Coronary artery (tissue), 2 donors: ENCODE data around the gene FAM181A.

ENCODE experiments used
- DNase-seq: peaks from one replicate; pipeline ENCODE4 v3.0.0-alpha.2; 2017; ENCODE audit warnings: low spot score
- H3K27ac ChIP-seq, 2 donors: fragments of 200-600 bp; sonication (generic); one replicate each; pipeline ENCODE4 v1.5.1; 2016 to 2019
- H3K4me3 ChIP-seq: fragments of 200-600 bp; sonication (generic); 2 replicates; pipeline ENCODE4 v1.5.1; 2016; ENCODE audit warnings: mild to moderate bottlenecking, moderate library complexity
- CTCF ChIP-seq: fragments of 200-600 bp; sonication (generic); IDR thresholded peaks from one replicate; pipeline ENCODE4 v1.5.1; 2019; ENCODE audit warnings: antibody characterized with exemption

Gene FAM181A

DNA sequence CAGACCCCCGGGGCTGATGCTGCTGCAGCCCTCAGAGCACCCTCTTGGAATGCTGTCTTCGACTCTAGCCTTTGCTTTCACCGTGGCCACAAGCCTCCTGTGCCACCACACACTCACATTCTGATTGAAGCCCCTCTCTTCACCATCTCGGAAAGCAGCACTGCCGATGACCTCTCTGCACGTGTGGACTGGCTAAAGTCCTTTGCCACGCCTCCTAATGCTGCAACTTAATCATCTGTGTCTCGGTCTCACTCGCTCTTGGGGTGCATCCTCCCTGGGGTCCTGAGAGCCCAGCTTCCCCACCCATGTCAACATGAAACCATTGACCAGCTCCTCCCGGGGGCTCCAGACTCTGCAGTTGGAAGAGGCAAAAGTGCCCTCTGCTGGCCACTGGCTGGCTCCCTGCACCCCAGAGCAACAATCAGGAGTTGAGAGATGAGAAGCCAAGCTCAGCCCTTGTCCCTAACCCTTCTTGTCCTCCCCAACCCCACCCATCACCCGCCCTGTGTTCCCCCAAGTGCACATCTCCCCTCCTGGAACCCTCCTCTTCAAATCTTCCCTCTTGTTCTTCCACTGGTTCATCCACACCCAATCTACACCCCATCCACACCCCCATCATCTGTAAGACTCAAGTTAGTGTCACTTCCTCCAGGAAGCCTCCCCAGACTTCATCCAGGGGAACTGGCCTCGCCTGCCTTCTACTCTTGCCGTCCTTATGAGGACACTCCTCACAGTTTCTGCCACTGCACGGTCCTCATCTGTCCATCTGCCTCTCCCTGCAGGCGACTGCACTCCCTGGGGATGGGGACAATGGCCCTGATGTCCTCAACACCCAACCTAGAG, 23.6 kb upstream of the FAM181A start:
- no peak for DNase-seq
- H3K27ac ChIP-seq: no peak overlapping the region
- H3K4me3 ChIP-seq: no peak overlapping the region
- no peak for TF ChIP-seq CTCF

DNA sequence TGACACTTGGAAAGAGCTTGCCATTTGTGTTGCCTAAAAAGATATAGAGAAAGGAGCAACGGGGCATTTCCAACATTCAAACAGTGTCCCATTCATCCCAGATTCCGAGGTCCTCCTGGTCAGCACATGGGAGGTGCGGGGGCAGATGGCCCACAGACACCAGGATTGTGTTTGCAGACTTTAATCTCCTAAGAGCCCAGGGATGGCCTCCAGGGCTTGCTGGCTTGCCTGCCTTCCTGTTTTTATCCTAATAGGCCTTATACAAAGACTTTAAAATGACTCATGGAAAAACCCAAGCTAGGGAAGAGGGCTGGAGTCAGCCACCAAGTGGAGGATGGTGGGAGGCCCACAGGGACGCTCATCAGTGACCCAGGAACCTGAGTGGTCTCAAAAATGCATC, 21.5 kb upstream of the FAM181A start:
- no peak overlapping the region for H3K27ac ChIP-seq
- no peak for DNase-seq
- TF ChIP-seq CTCF: no peak
- no peak overlapping the region for H3K4me3 ChIP-seq

GRCh38 chr14:93906341-93907329, 20.5 kb upstream of the FAM181A start:
- H3K4me3 ChIP-seq: no peak overlapping the region
- no peak for DNase-seq
- peak; percentile 53 for TF ChIP-seq CTCF

DNA sequence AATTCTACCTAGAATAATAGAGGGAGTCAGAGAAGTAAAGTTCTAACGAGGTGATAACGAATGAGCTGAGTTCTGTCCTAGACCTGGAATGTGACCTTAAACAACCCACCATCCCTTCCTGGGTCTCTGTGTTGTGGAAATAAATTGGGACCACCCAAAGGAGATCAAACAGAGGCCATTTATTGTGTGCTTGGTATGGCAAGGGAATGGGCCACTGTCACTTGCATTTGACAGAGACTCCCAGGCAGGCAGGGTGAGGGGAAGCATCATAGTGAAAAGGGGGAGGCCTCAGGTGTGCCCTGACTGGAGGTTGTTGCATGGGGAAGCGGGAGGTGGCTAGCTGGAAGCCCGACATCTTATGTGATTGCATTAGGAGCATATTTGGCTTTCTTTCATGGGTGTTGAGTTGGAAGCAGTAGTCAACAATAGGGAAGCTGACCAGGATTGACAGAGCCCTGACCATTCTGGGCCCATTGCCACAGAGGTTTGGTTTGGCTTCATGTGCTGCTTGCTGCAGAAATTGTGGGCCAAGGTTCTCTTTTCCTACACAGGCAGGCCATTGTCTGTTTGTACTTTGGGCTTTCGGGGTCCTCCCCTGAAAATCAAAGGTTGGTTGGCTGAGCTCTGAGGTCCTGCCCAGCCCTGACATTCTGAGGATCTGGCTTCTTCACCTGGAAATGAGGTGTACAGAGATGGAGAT, 17.6 kb upstream of the FAM181A start:
- Histone ChIP-seq H3K4me3 (no peak overlapping the region), H3K27ac (no peak overlapping the region)
- TF ChIP-seq CTCF: no peak
- no peak for DNase-seq

More at GRCh38 chr14:93906341-93907329, 20.5 kb upstream of the FAM181A start:
- H3K27ac ChIP-seq: no peak overlapping the region

- H3K27ac ChIP-seq: no peak overlapping the region
- H3K4me3 ChIP-seq: no peak overlapping the region
- no peak for DNase-seq
- TF ChIP-seq CTCF: no peak
Measured at GRCh38 chr14:93911975-93912615, 15.0 kb upstream of the FAM181A start.

- Histone ChIP-seq H3K4me3 (no peak overlapping the region), H3K27ac (no peak overlapping the region)
- DNase-seq: no peak
- TF ChIP-seq CTCF: no peak
Measured at GRCh38 chr14:93912782-93913181, 14.4 kb upstream of the FAM181A start.
